ENCODE results near the gene TBC1D17.

The TBC1D17 gene

DNA sequence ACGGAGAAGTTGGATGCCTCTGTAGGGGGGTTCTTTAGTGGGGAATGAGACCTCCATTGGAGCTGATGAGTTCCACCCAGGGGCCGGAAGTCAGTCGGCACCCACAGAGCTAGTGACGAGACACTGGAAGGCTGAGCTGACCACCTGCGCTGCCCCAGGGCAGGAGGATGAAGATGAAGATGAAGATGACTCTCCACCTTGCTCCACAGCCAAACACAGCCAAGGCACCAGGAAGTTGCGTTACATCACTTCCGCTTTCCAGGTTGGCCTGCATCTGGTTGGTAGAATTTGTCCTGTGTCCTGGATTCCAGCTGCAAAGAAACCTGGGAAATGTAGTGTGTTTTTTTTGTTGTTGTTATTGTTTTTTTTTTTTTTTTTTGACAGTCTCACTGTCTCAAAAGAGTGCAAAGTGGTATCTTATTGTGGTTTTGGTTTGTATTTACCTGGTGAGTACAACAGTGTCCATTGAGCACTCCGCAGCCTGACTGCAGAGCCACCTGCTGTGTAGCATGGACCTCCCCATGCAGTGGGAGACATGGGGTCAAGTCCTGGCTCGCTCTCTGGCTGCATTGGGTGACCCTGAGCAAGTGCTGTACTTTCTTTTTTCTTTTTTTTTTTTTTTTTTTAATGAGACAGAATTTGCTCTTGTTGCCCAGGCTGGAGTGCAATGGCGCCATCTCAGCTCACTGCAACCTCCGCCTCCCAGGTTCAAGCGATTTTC, 1.9 kb downstream of the TBC1D17 start:
- no peak for DNase-seq

DNA sequence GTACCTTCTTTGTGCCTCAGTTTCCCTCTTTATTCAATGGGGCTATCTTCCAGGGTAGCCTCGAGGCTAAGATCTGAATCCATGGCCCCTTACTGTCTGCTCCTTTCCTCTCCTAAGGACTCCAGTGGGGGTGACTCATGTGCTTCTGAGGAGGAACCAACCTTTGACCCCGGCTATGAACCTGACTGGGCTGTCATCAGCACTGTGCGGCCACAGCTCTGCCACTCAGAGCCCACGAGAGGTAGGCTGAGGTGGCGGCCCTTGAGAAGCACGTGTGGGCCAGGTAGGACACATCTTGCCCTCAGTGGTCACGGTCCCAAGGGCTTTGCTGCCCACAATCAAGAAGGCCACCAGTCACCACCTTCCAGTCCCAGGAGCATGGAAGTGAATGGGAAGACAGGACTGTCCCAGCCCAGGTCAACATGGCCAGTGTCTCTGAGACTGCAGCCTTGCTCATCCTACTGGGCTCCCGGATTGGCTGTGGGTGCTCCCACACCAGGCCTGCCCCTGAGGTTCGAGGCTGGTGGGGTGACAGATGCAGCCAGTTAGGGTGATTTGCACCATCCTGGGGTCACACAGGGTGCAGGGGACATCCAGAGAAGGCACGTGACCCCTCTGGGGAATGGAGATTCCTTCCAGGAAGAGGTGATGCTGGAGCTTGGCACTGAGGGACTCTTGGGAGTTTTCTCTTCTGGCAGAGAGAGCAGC, 2.8 kb downstream of the TBC1D17 start:
- no peak for DNase-seq

DNA sequence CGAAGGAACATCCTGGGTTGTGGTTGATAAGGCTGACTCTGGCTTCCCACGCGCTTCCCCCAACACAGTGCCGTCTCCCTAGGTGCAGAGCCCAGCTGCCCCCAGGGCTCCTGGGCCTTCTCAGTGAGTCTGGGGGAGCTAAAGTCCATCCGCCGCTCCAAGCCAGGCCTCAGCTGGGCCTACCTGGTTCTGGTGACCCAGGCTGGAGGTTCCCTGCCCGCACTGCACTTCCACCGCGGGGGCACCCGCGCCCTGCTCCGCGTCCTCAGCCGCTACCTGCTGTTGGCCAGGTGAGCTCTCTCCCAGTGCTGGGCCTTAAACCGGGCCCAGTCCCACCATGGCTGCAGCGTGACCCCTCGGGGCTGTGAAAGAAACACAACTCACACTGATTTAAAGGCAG, 3.7 kb downstream of the TBC1D17 start:
- no peak for DNase-seq

DNA sequence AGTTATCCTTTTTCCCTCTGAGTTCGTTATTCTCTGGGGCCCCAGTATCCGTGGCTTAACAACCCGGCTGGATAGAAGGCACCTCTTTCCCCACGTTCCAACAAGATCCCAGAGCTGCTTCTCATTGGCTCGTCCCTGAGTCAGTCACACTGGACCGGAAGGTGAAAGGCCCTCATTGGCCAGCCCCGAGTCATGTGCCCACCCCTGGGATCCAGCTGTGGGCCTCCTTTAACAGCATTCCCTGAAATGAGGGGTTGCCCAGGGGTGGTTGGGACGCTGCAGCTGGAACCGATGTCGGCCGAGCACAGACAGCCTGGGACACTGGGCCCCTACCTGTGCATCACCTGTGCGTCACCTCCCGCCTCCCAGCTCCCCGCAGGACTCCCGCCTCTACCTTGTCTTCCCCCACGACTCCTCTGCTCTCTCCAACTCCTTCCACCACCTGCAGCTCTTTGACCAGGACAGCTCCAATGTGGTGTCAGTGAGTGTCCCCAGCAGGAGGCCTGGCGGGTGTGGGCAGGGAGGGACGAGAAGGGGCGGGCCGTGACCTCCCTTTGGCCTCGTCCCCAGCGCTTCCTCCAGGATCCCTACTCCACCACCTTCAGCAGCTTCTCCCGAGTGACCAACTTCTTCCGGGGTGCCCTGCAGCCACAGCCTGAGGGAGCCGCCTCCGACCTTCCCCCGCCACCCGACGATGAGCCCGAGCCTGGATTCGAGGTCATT, 4.3 kb downstream of the TBC1D17 start:
- no peak for DNase-seq

DNA sequence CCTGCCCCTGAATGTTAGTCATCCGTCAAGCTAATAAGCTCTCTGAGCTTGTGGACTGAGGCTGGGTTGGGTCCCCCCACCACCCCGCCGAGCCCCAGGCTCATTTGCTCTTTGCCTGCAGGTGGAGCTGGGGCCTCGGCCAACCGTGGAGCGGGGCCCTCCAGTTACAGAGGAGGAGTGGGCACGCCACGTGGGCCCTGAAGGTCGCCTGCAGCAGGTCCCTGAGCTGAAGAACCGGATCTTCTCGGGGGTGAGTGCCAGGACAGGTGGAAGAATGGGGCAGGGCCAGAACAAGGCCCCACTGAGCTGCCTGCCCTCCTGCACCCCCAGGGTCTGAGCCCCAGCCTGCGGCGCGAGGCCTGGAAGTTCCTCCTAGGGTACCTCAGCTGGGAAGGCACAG, 5.1 kb downstream of the TBC1D17 start:
- DNase-seq = no peak

DNA sequence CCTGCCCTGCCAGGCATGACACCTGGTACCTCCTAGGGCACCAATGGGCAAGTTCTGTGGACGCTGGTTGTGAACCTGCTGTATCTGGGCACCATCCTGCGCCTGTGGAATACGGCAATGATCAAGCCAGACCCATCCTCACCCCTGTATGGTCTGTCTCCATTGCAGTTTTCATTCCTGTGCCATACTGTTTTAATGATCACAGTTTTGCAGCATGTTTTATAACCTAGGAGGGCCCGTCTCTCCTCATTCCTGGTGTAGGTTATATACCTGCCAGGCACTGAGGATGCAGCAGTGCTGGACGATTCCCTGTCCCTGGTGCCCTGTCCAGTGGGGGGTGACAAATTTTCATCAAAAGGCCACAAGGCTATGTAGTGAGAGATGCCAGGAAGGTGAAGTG, 5.6 kb downstream of the TBC1D17 start:
- no peak for DNase-seq

DNA sequence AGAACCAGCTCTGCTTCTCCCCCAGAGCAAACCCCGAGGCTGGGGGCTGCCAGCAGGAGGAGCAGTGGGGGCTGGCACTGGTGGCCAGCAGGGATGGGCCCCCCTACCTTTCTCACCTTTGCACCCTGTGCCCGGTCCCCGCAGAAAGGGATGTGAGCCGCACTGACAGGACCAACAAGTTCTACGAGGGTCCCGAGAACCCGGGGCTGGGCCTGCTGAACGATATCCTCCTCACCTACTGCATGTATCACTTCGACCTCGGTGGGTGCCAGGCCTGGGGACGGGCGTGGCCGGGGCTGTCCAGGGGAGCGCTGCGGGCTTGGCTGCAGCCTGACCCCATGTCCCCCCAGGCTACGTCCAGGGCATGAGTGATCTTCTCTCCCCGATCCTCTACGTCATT, 6.6 kb downstream of the TBC1D17 start:
- no peak for DNase-seq

DNA sequence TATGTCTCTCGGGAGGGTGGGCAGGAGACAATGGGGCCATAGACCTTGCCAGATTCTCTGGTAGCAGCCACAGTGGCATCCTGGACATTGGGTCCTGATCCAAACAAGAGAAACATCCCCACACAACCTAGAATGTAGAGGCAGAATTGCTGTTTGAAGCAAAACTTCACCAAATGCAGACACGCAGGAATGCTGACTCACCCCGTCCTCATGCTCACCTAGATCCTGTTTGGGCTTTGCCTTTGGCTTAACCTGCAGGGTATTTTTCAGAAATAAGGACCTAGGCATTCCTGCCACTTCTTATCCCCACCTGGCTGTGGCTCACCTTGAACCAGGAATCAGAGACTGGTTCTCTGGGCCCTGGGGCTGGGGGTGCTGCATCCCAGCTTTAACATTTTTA, 7.3 kb downstream of the TBC1D17 start:
- DNase-seq = no peak

DNA sequence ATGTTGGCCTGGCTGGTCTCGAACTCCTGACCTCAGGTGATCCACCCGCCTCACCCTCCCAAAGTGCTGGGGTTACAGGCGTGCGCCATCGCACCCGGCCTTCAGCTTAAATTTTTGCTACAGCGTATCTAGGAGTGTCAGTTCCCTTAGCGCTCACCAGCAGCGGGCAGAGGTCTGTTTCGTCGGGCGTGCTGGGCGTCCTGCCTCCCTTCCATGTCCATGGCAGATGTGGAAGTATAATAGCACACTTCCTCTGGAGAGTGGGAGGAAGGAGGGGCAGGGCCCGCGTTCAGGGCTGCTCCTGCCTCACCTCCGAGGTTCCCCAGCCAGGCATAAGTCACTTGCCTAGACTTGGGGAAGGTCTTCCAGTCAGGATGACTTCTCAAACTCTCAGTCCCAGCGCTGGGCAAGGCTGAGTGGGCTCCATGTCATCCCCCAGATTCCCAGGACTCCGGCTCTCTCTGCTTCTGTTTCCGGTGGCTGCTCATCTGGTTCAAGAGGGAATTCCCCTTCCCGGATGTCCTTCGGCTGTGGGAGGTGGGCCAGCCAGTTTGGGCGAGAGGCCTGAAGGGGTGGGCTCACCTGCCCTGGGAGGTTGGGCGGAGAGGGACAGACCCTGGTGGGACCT, 9.6 kb downstream of the TBC1D17 start:
- DNase-seq = no peak

DNA sequence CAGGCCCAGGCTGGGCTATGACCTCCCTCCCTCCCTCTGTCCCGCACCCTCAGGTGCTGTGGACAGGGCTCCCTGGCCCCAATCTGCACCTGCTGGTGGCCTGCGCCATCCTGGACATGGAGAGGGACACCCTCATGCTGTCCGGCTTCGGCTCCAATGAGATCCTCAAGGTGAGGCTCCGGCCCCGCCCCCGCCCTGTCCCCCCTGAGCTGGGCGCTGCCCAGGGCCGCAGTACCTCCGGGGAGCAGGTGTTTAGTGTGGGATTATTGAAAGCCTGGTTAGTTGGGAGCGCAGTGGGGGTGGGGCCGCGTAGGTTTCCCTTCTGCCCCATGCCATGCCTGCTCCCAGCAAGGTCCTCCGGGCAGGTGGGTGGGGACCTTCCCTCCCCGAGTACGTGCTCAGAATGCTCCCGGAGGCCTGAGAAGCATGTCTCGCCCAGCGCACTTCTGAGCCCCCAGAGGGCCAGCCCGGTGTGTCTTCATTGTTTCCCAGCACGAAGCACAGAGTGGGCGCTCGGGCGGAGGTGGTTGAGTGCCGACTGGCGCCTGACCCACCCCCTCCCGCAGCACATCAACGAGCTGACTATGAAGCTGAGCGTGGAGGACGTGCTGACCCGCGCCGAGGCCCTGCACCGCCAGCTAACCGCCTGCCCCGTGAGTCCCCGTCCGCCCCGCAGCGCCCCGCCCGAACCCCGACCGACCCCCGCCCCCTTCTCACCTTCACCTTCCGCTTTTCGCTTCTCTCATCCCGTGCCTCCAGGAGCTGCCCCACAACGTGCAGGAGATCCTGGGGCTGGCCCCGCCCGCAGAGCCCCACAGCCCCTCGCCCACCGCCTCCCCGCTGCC, 10.4 kb downstream of the TBC1D17 start:
- DNase-seq = no peak

DNA sequence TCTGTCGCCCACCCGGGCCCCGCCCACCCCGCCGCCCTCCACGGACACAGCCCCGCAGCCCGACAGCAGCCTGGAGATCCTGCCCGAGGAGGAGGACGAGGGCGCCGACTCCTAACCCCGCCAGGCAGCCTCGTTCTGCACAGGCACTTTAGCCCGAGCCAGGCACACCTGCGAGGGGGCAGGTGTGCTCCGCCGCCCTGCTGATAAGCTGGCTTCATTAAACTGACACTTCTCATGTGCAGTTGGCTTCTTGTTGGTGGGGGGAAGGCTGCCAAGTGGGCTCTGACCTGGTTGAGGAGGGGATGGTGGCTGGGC, 11.0 kb downstream of the TBC1D17 start:
- no peak for DNase-seq

DNA sequence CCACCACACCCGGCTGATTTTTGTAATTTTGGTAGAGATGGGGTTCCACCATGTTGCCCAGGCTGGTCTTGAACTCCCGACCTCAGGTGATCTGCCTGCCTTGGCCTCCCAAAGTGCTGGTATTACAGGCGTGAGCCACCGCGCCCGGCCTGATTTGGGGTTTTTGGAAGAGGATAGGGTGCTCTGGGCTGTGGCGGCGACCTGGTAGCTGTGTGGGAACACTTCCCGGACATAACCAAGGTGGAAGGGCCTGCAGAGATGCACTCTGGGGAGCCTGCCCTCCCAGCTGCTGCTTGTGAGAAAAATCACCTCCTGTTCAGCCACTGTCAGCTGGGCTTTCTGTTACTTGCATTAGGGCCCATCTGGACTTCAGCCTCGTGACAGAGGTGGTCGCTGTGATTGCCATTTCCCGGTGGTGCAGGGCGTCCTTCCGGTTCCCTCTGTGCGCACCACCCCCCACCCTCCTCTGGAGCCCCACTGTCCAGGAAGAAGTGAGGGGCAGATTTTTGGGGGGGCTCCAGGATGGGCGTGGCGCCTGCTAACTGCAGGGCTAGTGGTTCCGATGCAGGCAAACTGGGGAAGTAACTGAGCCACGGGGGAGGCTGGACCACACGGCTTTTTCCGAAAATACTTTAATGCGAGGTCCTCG, 11.7 kb downstream of the TBC1D17 start:
- DNase-seq = no peak

DNA sequence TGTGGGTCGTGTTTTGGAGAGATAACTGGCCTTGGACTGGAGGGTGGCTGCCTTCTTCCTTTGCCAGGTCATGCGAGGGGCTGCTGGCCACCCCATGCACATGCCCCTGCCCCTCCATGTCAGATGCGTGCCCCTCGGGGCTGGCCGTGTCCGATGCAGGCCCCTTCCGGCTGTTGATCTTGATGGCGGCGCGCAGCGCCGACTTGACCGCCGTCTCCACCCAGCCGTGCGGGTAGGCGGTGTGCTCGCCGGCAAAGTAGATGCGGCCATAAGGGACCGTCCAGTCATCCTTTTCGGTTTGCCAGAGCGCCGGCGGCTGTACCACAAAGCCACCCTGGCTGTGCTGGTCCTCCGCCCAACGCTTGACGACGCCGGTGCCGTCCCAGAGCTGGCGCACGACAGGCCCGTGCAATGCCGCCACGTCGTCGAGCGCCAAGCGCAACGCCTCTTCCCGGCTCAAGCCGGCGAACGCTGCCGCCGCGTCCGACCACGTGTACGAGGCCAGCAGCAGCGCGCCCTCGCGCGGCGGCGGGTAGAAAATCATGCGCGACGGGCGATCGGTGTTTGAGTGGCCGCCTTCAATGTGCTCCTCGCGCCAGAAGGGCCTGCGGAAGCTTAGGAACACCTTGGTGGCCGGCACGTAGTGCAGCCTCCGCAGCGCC, 12.3 kb downstream of the TBC1D17 start:
- DNase-seq = no peak

DNA sequence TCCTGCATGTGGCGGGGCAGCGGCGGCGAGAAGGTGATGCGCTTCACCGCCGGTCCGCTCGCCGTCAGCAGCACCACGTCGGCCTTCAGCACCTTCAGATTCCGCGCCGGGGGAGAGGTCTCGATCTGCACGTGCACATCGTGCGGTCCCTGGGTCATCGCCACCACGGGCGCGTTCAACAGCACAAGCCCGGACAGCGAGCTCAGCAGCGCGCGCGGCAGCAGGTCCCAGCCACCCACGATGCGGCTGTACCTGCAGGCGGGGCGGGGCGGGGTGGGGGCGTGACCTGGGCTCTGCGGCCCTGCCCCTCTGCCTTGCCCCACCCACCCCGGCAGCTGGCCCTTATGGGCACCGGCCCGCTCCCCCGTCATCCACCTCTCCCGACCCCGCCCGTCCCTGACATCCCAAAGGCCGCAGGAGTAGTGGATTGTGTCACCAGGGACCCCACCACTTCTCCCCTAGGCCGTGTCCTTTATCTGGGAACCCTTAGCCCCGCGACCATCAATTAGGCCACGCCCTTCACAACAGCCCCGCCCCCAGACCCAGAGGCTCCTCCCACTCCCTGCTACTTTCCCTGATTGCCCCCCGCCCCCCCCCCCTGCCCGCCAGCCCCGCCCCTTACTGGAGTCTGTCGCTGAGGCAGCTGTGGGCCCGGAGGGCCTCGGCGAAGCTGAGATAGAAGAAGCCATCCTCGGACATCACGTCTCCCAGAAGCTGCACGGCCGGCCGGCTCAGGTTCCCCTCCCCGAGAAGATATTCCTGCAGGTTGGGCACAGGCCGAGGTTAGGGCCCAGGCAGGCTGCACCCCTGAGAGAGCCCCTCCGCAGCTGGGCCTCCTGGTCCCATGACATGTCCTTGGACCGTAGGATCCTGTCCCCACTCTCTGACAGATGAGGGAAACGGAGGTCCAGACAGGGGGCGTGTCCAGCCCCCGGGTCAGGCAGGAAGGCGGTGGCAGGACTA, 13.1 kb downstream of the TBC1D17 start:
- no peak for DNase-seq

DNA sequence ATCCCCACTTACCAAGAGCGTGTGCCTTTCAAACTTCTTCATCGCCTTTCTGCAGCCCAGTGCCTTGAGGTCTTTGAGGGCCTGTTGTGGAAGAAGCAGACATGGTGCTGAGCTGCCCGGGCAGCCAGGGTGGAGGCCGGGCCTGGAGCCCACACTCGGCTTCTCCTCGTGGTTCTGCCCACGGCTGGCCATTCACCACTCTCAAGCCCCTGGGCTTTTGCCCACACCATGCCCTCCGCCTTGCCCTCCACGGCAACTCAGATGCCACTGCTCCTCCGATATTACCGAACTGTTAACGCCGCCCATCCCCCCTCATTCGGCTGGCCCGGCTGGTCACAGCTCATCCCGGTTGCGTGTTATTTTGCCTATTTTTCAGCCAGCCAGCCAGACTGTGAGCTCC, 13.9 kb downstream of the TBC1D17 start:
- no peak for DNase-seq

DNA sequence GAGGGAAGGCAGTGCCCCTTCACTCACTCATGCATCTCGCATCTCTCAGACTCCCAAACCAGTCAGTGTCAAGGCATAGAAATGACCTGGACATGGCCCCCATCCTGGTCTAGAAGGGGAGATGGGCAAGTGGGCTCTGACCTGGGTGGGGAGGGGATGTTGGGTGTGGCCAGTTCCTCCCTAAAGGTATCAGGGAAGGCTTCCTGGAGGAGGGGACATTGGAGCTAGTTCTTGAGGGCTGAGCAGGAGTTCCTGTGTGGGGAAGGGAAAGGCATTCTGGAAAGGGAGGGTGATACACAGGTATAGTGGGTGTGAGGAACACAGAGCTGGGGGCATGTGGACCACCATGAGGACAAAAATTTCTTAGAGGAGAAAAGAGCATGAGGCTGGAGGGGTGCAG, 15.2 kb downstream of the TBC1D17 start:
- DNase-seq = no peak

DNA sequence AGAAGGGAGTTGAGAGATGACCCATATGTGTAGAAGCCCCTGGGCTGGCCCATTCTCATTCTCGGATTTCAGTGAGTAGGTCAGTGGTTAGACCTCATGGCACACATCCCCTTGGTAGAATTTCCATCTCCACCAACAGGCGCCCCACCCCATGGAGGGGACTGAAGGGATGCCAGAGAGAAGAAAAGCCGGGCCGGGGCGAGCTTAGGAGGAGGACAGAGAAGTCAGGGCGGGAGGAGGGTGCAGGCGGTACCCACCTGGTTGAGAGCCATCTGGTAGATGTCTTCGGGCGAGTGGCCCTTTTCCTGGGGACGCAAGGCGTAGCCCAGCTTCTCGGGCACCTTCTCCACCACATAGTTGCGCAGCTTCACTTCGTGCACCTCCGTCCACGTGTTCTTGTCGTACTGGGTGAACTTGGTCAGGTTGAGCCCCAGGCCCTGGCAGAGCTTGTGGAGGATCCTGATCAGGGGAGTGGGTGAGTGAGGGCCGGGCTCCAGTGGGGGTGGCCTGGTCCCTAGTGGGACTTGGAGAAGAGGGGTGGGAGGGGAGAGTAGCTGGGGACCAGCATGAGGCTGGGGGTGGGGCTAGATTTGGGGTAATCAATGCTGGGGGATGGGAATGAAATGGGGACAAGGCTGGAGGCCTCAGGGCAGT, 16.6 kb downstream of the TBC1D17 start:
- DNase-seq = no peak

DNA sequence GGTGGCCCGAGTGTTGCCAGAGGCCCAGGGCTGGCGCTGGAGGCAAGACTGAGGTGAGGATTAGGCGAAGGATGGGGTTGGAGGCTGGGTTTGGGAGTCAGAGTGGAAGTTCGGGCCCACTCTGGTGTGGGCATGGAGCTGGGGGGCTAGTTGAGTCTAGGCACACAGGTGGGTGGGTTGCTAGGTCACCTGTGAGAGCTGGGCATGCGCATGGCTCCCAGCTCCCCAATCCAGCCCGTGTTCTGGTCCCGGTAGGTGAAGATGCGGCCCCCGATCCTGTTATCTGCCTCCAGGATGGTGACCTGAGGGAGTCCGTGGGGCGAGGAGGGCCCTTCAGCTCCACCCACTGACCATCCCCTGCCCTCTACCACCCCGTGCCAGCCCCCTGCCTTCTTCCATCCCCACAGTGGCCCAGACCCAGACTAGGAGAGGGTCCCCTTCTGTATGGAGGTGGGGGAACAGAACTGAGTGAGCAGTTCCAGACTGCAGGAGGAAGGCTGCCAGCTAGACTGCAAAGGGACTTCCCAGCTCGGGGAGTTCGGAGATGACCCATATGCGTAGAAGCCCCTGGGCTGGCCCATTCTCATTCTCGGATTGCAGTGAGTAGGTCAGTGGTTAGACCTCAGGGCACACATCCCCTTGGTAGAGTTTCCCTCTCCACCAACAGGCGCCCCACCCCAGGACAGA, 17.5 kb downstream of the TBC1D17 start:
- DNase-seq = no peak

DNA sequence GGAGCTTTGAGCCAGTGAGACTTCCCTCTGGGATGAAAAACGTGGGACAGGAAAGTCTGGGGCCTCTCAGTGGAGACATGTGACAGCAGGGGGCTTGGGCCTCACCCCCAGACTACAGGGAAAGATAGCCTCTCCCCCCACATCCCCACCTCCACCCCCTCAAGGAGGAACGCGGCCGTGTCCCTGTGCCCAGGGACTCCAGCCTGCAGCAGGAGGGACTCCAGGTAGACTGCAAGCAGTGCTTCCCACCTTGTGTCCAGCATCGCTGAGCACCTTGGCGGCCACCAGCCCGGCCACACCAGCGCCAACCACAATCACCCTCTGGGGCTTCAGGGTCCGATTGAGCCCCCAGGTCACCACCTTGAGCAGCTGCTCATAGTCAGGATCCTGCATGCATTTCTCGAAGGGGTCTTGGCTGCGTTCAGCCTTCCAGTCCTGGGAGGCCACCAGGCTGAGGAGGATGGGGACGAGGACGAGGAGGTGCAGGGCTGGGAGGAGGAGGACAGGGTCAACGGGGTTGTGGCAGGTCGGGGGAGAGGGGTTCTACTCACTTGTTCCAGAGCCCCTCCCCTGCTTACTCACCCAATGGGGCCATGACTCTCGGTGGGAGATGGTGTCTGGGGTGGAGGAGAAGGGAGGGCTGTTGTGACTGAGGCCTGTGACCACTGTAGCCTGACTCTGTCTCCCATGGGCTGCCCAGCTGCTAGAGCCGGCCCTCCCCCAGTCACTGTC, 18.2 kb downstream of the TBC1D17 start:
- no peak for DNase-seq
